Brain microvascular endothelial cell (primary cell): ENCODE measurements around the gene FSTL1.

Experiments
- DNase-seq: peaks from one replicate; pipeline ENCODE4 v3.0.0-alpha.2; 2020
- H3K27ac ChIP-seq: fragments of 250-450 bp; sonication (Bioruptor Pico); 2 replicates; pipeline ENCODE4 v1.5.1; 2020; ENCODE audit warnings: mild to moderate bottlenecking, moderate library complexity
- H3K27me3 ChIP-seq: fragments of 250-450 bp; sonication (Bioruptor Pico); replicated peaks from 2 replicates; pipeline ENCODE4 v1.5.1; 2020; ENCODE audit warnings: mild to moderate bottlenecking
- H3K36me3 ChIP-seq: fragments of 250-450 bp; sonication (Bioruptor Pico); replicated peaks from 2 replicates; pipeline ENCODE4 v1.5.1; 2020; ENCODE audit warnings: mild to moderate bottlenecking
- H3K4me3 ChIP-seq: 2 replicates; pipeline ENCODE4 v1.5.1; 2011; ENCODE audit warnings: low read depth, mild to moderate bottlenecking, control low read depth, low read length, moderate library complexity
- in situ Hi-C: cut with HindIII; loops from 2 replicates; pipeline ENCODE4 v1.10.0; 2017; ENCODE audit warnings: low sequenced_read_pairs, low pct_ligation_motif_present
- TF ChIP-seq, protein P1 (sequence below): IDR thresholded peaks from 2 replicates; pipeline ENCODE4 v1.5.1; 2011; ENCODE audit warnings: low read depth, mild to moderate bottlenecking, moderate library complexity, low read length, control low read depth, inconsistent platforms; ENCODE audit errors: missing control alignments

Gene FSTL1, protein sequence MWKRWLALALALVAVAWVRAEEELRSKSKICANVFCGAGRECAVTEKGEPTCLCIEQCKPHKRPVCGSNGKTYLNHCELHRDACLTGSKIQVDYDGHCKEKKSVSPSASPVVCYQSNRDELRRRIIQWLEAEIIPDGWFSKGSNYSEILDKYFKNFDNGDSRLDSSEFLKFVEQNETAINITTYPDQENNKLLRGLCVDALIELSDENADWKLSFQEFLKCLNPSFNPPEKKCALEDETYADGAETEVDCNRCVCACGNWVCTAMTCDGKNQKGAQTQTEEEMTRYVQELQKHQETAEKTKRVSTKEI

DNA sequence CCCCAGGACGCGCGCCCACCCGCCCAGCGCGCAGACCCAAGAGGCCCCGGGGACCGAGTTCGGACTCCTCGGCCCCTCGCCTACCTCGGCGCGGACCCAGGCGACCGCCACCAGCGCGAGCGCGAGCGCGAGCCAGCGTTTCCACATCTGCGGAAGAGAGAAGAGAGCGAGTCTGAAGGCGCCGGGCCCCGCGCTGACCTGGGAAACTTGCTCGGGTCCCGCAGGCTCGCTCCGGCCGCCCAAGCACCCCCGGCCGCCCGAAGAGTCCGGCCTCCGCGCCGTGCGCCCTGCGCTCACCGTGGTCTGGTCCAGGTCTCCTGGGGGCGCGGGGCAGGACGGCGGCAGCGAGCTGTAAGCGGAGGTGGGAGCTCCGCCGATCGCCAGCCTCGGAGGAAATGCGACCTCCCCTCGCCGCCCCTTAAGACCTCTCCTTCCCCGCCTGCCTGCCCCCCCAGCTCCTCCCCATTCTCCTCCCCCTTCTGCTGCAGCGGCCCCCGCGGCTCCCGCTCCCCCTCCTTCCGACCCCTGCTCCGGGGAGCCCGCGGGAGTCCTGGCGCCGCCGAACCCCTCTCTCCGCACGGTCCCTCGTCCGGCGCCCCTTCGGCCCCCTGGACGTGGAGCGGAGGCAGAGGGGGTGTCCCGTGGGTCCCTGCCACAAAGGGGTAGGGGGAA, at the start of gene FSTL1:
Gene FSTL1, minus strand, starts transcription at position 393 of the 672 bp plus-strand sequence. Its CDS starts 246 bp downstream, at position 147.
- Histone ChIP-seq H3K4me3 (peak within 1 kb of the TSS; percentile 88), H3K27me3 (no peaks in the 10 kb centered on the region), H3K36me3 (peaks cover 15% of the 10 kb centered on the region), H3K27ac (peak within 1 kb of the TSS; percentile 85)
- in situ Hi-C loops = no loop called here
- TF ChIP-seq, protein P1, sequence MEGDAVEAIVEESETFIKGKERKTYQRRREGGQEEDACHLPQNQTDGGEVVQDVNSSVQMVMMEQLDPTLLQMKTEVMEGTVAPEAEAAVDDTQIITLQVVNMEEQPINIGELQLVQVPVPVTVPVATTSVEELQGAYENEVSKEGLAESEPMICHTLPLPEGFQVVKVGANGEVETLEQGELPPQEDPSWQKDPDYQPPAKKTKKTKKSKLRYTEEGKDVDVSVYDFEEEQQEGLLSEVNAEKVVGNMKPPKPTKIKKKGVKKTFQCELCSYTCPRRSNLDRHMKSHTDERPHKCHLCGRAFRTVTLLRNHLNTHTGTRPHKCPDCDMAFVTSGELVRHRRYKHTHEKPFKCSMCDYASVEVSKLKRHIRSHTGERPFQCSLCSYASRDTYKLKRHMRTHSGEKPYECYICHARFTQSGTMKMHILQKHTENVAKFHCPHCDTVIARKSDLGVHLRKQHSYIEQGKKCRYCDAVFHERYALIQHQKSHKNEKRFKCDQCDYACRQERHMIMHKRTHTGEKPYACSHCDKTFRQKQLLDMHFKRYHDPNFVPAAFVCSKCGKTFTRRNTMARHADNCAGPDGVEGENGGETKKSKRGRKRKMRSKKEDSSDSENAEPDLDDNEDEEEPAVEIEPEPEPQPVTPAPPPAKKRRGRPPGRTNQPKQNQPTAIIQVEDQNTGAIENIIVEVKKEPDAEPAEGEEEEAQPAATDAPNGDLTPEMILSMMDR = no peak
- no peak for DNase-seq

GRCh38 chr3:120498556-120499346, 48.0 kb upstream of the FSTL1 start:
- DNase-seq = peak; percentile 96

DNA sequence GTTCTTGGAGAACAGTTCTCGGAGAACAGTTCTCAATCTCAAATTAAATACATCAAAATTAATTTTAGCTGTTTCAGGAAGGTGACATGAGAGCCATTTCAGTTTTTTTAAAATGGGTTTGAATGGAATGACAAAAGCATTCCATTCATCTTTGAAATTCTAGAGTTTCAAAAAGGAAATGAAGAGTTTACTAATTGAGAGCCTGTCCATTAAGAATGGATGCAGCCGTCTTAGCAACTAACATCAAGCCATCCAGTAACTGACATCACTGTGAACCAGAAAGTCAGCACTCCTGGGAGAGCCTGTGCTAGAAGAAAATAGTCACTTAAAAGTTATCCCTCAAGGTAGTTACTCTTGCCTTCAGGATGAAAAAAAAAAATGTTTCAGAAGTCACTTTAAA, 47.0 kb upstream of the FSTL1 start:
- Histone ChIP-seq H3K27me3 (no peaks in the 10 kb centered on the region), H3K36me3 (no peaks in the 10 kb centered on the region), H3K4me3 (no peak overlapping the region), H3K27ac (peak overlapping the region; percentile 73)
- no peak for DNase-seq
- in situ Hi-C loops = no loop called here
- TF ChIP-seq, protein P1 = no peak

More at GRCh38 chr3:120498556-120499346, 48.0 kb upstream of the FSTL1 start:
- peak overlapping the region; percentile 47 for H3K27ac ChIP-seq
- H3K36me3 ChIP-seq = no peaks in the 10 kb centered on the region
- no peaks in the 10 kb centered on the region for H3K27me3 ChIP-seq
- H3K4me3 ChIP-seq = no peak overlapping the region
- TF ChIP-seq, protein P1 = no peak
- in situ Hi-C loops = no loop called here

DNA sequence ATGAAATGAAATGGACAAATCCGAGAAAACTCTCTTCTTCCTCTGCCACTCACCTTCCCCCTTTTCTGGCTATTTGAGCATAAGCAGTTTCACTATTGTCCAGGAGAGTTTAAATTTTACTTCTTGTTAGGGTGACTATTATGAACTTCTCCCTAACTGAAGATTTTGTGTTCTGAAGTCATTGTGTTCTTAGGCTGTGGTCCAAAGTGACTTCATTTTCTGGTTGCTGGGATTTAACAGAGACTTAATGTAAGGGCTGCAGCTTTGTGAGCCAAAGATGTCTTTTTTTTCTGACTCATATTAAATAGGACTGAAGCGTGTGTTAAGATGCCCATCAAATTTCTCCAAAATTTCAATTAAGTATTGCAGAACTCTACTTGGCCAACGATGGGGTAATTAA, 46.5 kb upstream of the FSTL1 start:
- peak; percentile 95 for DNase-seq
- in situ Hi-C loops = no loop called here
- TF ChIP-seq, protein P1 = no peak

GRCh38 chr3:120496278-120497002, 45.6 kb upstream of the FSTL1 start:
- peak; percentile 72 for DNase-seq
- no peaks in the 10 kb centered on the region for H3K36me3 ChIP-seq
- H3K4me3 ChIP-seq = no peak overlapping the region
- TF ChIP-seq, protein P1 = no peak
- no peaks in the 10 kb centered on the region for H3K27me3 ChIP-seq
- H3K27ac ChIP-seq = peak overlapping the region; percentile 73
- in situ Hi-C loops = no loop called here

More for the DNA sequence above, 46.5 kb upstream of the FSTL1 start:
- H3K4me3 ChIP-seq = no peak overlapping the region
- no peaks in the 10 kb centered on the region for H3K36me3 ChIP-seq
- H3K27ac ChIP-seq = peak overlapping the region; percentile 73
- no peaks in the 10 kb centered on the region for H3K27me3 ChIP-seq
